Cardiac fibroblast (primary cell): Measurements from ENCODE around the gene KCNH6.

Experiments
- DNase-seq, 2 donors: peaks; one replicate each; pipeline versions ENCODE4 v3.0.0 to v3.0.0-alpha.2; 2010; ENCODE audit warnings: low read depth in 2 of 2
- H3K4me3 ChIP-seq, 2 donors: replicated peaks in 1 of 2; 1 replicate in 1 of 2; 2 replicates in 1 of 2; pipeline ENCODE4 v1.5.1; 2011; ENCODE audit warnings: low read depth in 2 of 2, low read length in 2 of 2, mild to moderate bottlenecking in 2 of 2, moderate library complexity in 1 of 2
- TF ChIP-seq, protein P1 (sequence below): IDR thresholded peaks from one replicate; pipeline ENCODE4 v1.5.1; 2011; ENCODE audit warnings: low read depth, mild to moderate bottlenecking, low read length, inconsistent platforms

Gene KCNH6

DNA sequence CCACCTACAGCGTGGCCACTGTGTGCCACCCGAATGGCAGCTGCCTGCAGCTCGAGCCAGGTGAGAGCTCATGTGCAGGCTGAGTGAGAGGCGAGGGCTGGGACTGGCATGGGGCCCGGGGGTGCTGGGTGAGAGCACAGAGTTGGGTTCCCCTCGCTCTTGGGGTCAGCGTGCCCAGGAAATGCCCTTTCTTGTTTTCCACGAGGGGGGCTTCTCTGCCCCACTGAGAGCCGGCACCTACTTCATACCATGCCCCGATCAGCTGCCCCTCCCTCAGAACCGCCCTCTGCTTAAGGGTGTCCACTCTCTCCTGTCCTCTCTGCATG is 36.2 kb upstream of the KCNH6 start:
- TF ChIP-seq, protein P1, sequence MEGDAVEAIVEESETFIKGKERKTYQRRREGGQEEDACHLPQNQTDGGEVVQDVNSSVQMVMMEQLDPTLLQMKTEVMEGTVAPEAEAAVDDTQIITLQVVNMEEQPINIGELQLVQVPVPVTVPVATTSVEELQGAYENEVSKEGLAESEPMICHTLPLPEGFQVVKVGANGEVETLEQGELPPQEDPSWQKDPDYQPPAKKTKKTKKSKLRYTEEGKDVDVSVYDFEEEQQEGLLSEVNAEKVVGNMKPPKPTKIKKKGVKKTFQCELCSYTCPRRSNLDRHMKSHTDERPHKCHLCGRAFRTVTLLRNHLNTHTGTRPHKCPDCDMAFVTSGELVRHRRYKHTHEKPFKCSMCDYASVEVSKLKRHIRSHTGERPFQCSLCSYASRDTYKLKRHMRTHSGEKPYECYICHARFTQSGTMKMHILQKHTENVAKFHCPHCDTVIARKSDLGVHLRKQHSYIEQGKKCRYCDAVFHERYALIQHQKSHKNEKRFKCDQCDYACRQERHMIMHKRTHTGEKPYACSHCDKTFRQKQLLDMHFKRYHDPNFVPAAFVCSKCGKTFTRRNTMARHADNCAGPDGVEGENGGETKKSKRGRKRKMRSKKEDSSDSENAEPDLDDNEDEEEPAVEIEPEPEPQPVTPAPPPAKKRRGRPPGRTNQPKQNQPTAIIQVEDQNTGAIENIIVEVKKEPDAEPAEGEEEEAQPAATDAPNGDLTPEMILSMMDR = no peak
- H3K4me3 ChIP-seq = no peak overlapping the region
- no peak for DNase-seq

- DNase-seq = no peak
- TF ChIP-seq, protein P1 = no peak
- H3K4me3 ChIP-seq = no peak overlapping the region
These were observed 34.3 kb upstream of the KCNH6 start for GRCh38 chr17:63488851-63489250.

GRCh38 chr17:63489291-63489690 is 33.9 kb upstream of the KCNH6 start:
- DNase-seq = no peak
- no peak overlapping the region for H3K4me3 ChIP-seq
- TF ChIP-seq, protein P1 = no peak

DNA sequence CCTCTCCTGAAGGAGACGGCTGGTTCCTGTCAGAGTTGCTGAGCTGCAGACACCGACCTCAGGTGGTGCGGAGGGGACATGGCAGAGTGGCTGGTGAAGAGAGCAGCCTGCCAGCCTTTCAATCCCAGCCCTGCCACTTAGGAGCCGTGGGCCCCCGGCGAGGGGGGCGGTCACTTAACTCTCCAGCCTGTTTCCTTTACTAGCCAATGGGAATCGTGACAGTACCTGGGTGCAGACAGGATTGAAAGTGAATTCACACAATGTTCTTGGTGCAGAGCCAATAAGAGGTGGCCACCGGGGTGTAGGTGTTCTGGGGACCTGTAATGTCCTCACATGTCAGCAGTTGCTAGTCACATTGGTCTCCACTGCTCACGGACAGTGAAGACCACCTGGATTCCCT is 32.8 kb upstream of the KCNH6 start:
- no peak for DNase-seq
- H3K4me3 ChIP-seq = no peak overlapping the region
- TF ChIP-seq, protein P1 = no peak

- DNase-seq = no peak
- H3K4me3 ChIP-seq = no peak overlapping the region
- TF ChIP-seq, protein P1 = no peak
These were observed 32.2 kb upstream of the KCNH6 start for GRCh38 chr17:63490858-63491400.

- TF ChIP-seq, protein P1 = no peak
- H3K4me3 ChIP-seq = no peak overlapping the region
- no peak for DNase-seq
These were observed 31.7 kb upstream of the KCNH6 start for GRCh38 chr17:63491413-63491812.

GRCh38 chr17:63491977-63492618 is 31.1 kb upstream of the KCNH6 start:
- no peak overlapping the region for H3K4me3 ChIP-seq

More at GRCh38 chr17:63491977-63492618, 31.1 kb upstream of the KCNH6 start:
- TF ChIP-seq, protein P1 = no peak
- DNase-seq = no peak
